DND-41 (cell line): ENCODE data around the gene CRYL1.

ENCODE experiments used
- EZH2 ChIP-seq: IDR thresholded peaks from 3 replicates; pipeline ENCODE4 v1.6.1; 2012; ENCODE audit warnings: borderline replicate concordance, low read depth, mild to moderate bottlenecking, moderate library complexity, low read length, inconsistent platforms; ENCODE audit not compliant: severe bottlenecking
- TF ChIP-seq, protein P1 (sequence below): IDR thresholded peaks from 2 replicates; pipeline ENCODE4 v1.5.1; 2012; ENCODE audit warnings: borderline replicate concordance, low read length, moderate library complexity, mild to moderate bottlenecking; ENCODE audit not compliant: poor library complexity, severe bottlenecking; ENCODE audit errors: extremely low read depth

- no peak for TF ChIP-seq EZH2
- TF ChIP-seq, protein P1, sequence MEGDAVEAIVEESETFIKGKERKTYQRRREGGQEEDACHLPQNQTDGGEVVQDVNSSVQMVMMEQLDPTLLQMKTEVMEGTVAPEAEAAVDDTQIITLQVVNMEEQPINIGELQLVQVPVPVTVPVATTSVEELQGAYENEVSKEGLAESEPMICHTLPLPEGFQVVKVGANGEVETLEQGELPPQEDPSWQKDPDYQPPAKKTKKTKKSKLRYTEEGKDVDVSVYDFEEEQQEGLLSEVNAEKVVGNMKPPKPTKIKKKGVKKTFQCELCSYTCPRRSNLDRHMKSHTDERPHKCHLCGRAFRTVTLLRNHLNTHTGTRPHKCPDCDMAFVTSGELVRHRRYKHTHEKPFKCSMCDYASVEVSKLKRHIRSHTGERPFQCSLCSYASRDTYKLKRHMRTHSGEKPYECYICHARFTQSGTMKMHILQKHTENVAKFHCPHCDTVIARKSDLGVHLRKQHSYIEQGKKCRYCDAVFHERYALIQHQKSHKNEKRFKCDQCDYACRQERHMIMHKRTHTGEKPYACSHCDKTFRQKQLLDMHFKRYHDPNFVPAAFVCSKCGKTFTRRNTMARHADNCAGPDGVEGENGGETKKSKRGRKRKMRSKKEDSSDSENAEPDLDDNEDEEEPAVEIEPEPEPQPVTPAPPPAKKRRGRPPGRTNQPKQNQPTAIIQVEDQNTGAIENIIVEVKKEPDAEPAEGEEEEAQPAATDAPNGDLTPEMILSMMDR = no peak
Measured at GRCh38 chr13:20498659-20499058, 27.0 kb downstream of the CRYL1 start.
